Measurements from ENCODE around the gene HMCN2. TPM values are rescaled to one million over a fixed set of nuclear protein-coding genes. Genes with fewer than 3 reads are reported as not detected.

HMCN2 gene
- total and polyA plus RNA-seq, 8 donors, result 0.41 to 5.3 (median 0.76) TPM

GRCh38 chr9:130331573-130331972, 66.0 kb downstream of the HMCN2 start:
- Histone ChIP-seq H3K4me3 (no peak overlapping the region), H3K36me3 (no peaks in the 10 kb centered on the region), H3K27me3 (peaks cover 0 to 11% (median 0%) of the 10 kb centered on the region in 4 donors), H3K9me3 (no peaks in the 10 kb centered on the region), H3K4me1 (no peaks in the 10 kb centered on the region), H3K27ac (no peak overlapping the region)
- DNase-seq (peak in 1 of 6 donors; percentile 16), FAIRE-seq (no peak), ATAC-seq (peak in 3 of 4 donors; percentile 38 to 44 (median 41))
- no peak for TF ChIP-seq CTCF (IDR thresholded peaks at IDR 0.05)
- intact Hi-C loops (cut with DNase I), result no loop called here
- 36 to 40% methylated on average over 13 of the region's 13 CpGs for WGBS, 2 donors

GRCh38 chr9:130332384-130332926, 66.9 kb downstream of the HMCN2 start:
- WGBS, 2 donors, result 48 to 62% methylated on average over 26 of the region's 26 CpGs

DNA sequence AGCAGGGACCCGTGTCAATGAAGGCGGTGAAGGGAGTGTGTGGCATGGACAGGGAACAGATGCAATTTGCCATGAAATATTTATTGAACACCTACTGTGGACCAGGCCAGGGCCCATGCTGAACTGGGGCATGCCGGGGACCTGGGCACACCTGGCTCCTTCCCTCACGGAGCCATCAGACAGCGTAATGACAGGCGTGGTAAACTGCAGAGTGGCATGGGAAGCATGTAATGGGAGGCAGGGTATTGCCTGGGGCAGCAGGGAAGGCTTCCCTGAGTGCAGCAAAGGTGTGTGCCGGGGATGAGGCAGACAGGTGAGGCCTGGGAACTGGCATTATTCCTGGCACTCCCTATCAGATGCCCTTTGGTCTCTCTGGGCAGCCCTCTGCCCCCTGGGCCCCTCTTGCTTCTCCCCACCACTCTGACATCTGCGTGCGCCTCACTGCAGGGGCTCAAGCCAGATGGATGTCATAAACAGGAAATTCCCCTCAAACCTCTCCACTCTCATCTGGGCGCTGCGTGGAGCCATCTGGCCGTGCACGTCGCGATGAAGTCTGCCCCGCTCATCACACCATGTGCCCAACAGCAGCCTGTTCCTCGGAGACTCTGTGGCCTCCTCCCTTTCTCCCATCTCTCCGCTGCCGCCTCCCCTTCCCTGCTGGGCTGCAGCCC, 67.6 kb downstream of the HMCN2 start:
- Histone ChIP-seq H3K4me1 (no peaks in the 10 kb centered on the region), H3K4me3 (no peak overlapping the region), H3K27ac (no peak overlapping the region), H3K27me3 (no peaks in the 10 kb centered on the region), H3K9me3 (no peaks in the 10 kb centered on the region), H3K36me3 (no peaks in the 10 kb centered on the region)
- intact Hi-C loops (cut with DNase I), result no loop called here
- FAIRE-seq, result no peak
- TF ChIP-seq CTCF (IDR thresholded peaks at IDR 0.05), result no peak
- WGBS, 2 donors, result 26 to 32% methylated on average over 19 of the region's 19 CpGs
- ATAC-seq, result peak in 1 of 4 donors; percentile 36
- no peak for DNase-seq

More at GRCh38 chr9:130332384-130332926, 66.9 kb downstream of the HMCN2 start:
- intact Hi-C loops (cut with DNase I), result no loop called here
- Histone ChIP-seq H3K27ac (no peak overlapping the region), H3K4me1 (no peaks in the 10 kb centered on the region), H3K4me3 (no peak overlapping the region), H3K27me3 (peaks cover 0 to 6% (median 0%) of the 10 kb centered on the region in 4 donors), H3K9me3 (no peaks in the 10 kb centered on the region), H3K36me3 (no peaks in the 10 kb centered on the region)
- no peak for TF ChIP-seq CTCF (IDR thresholded peaks at IDR 0.05)
- no peak for DNase-seq
- no peak for ATAC-seq
- no peak for FAIRE-seq

DNA sequence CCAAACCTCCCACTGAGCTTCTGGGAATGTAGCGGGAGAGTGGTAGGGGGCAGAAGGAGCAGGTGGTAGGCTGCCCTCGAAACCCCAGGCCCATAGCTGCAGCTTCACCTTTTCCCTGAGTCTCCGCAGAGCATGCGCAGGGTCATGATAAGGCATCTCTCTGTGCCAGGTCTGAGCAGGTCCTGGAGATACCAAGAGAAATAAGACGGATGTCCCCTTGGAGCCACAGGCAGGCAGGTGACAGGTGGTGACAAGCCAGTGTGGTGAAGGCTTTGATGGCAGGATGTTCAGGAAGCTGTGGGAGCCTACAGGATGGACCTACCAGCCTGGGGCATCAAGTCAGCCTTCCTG, 68.1 kb downstream of the HMCN2 start:
- TF ChIP-seq CTCF (IDR thresholded peaks at IDR 0.05), result no peak
- peak in 1 of 6 donors; percentile 9 for DNase-seq
- no peak for FAIRE-seq
- no peaks in the 10 kb centered on the region for H3K4me1 ChIP-seq
- no peaks in the 10 kb centered on the region for H3K36me3 ChIP-seq
- WGBS, 2 donors, result 32 to 45% methylated on average over 5 of the region's 5 CpGs
- no peaks in the 10 kb centered on the region for H3K9me3 ChIP-seq
- no peak overlapping the region for H3K4me3 ChIP-seq
- no peak for ATAC-seq
- no peaks in the 10 kb centered on the region for H3K27me3 ChIP-seq
- intact Hi-C loops (cut with DNase I), result no loop called here
- H3K27ac ChIP-seq, result no peak overlapping the region

DNA sequence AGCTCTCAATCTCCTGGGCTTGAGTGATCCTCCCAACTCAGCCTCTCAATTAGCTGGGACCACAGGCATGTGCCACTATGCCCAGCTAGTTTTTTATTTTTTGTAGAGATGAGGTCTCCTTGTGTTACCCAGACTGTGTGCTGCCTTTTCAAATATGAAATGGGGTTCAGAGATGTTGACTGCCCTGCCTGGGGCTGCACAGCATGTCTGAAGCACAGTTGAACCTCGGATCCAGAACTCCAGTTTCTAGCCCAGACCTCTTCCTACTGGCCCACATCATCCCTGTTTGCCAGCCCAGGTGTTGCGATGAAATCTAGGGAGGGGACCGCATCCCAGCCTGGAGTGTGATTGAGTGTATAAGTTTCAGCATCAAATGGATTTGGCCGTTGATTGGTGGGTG, 69.4 kb downstream of the HMCN2 start:
- H3K4me3 ChIP-seq, result no peak overlapping the region
- no peaks in the 10 kb centered on the region for H3K9me3 ChIP-seq
- H3K4me1 ChIP-seq, result no peaks in the 10 kb centered on the region
- H3K27me3 ChIP-seq, result no peaks in the 10 kb centered on the region
- FAIRE-seq (no peak), ATAC-seq (no peak), DNase-seq (no peak)
- H3K36me3 ChIP-seq, result no peaks in the 10 kb centered on the region
- intact Hi-C loops (cut with DNase I), result no loop called here
- WGBS, 2 donors, result 55 to 67% methylated on average over 4 of the region's 4 CpGs
- no peak overlapping the region for H3K27ac ChIP-seq
- TF ChIP-seq CTCF (IDR thresholded peaks at IDR 0.05), result no peak
